ENCODE data around the gene PLOD1.
"Not testable (repeated sequence)": the region's sequence is repeated elsewhere in the genome, so short reads cannot be mapped to it uniquely, and the experiment has no call there.

Gene PLOD1

DNA sequence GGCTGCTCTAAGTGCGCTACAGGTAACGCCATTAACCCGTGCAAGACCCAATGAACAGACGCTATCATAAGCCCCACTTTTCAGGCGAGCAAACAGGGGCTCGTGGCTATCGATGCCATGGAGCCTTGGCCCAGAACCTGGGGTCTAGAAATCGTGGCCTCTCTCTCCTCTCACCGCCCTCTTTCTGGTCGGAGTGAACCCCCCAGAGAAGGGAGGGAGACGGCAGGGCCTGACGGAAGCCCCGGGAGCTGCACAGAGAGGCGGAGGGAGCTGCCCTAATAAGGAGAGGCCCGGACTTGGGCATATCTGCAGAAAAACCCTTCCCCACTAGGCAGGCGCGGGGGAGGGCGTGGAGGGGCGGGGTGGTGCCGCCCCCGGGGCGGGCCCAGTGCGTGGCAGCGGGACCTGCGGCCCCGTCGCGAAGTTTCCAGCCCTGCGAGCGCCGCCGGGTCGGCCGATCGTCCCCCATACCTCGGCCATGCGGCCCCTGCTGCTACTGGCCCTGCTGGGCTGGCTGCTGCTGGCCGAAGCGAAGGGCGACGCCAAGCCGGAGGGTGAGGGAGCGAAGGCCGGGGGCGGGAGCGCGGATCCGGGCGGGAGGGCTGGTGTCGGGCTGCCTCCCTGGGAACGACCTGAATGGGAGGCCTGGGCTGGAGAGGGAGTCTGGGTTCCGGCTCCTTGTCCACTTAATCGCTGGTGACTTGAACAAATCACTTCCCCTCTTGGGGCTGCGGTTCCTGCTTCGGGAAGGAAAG is at the start of gene PLOD1:
PLOD1 (plus strand) TSS at position 416 of the 755 bp plus-strand sequence; CDS start at position 479, 63 bp downstream.
- peak; percentile 79 for DNase-seq (ENCODE audit: low read depth)

DNA sequence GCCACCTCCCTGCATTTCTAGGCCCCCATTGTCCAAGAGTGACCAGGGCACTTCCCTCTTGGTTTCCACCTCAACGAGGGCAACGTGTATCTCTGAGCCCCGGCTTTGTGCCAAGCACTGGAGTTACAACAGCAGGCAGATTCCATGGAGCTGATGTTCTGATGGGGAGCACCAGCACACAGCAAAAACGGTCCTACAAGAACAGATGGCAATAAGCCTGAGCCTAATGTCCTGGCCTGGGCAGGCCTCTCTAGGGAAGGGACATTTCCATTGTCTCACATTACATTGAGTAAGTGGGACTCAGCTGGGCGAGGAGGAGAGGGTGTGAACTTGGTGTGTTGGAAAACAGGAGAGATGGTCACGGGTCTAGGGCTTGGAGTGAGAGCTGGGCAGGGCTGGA is 48.6 kb upstream of the PLOD1 start:
- no peak for DNase-seq (ENCODE audit: low read depth)

DNA sequence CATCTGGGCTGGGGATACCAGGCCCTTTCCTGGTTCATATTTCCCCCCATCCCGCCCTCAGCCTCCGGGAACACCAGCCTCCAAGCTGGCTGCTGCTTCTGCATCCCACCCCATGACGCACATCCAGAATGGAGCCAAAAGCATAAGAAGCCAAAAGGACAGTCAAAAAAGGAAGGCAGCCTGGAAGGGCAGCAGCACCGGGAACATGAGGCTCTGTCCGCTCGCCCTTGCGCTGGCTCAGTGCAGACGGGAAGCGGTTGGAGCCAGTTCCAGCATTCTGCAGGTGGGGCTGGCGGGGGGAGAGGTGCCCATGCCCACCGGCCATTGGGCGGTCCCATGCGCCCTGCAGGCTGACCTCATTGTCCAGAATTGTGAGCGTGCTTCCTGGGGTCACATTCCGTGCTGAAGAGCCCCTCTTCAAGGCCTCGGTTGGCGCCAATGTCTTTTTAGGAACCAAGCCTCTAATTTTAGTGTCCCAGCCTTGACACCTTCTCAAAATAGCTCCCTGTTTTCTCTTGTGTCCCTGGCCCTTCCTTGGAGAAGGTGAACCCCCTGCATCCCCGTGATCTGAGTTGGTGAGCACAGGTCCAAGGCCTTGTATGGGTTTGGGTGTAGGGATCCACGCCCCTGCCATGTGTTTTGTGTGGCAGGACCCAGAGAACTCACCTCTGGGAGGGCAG is 47.4 kb upstream of the PLOD1 start:
- DNase-seq (ENCODE audit: low read depth), result no peak

DNA sequence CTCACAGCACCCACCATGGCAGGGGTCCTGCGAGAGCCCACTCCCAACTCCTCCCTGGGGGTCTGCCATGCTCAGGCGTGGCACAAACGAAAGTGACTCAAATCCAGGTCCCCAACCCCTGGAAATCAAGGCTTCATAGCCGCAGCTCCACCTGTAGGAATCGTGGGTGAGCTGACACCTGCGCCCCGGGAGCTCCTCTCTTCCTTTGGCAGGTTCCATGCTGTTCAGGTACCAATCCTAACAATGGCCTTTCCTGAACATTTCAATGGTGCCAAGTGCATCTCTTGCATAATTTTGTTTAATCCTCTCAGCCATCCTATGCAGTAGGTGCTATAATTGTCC is 46.9 kb upstream of the PLOD1 start:
- DNase-seq (ENCODE audit: low read depth), result no peak

DNA sequence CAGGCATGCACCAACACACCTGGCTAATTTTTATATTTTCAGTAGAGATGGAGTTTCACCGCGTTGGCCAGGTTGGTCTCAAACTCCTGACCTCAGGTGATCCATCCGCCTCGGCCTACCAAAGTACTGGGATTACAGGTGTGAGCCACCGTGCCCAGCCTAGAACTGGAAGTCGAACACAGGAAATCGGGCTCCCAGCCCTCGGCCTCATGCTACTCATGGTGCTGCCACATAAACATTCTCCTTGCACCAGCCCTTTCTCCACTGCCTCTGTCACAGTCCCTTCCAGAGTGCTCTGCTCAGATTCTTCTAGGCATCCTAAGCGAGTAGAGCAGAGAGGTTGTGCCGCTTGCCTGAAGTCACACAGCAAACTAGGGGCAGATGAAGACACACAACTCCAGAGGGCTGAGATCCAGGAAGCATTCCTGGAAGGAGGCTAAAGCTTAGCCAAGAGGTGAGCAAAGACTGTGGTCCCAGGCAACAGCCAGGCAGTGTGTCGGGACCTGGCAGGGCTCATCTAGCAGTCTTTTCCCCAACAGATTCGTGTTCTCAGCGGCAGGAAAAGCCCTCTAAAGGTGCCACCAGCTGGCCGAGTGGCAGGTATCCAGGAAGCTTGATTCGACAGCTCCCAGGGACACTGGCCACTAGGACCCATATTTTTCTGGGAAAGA is 46.2 kb upstream of the PLOD1 start:
- no peak for DNase-seq (ENCODE audit: low read depth)

DNA sequence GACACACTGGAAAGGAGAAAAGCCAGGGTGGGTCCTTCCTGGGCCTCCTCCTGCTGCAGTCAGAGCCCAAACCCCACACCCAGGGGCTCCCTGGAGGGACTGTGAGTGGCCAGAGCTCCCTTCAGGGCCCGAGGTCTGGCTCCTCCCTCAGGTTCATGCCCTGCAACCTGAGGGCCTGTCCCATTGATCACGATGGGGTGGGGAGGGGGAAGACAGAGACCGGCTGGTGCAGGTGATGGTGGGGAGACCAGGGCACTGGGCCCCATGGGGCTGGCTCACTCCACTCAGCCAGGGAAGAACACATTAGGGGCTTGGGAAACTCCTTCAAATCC is 45.7 kb upstream of the PLOD1 start:
- no peak for DNase-seq (ENCODE audit: low read depth)

DNA sequence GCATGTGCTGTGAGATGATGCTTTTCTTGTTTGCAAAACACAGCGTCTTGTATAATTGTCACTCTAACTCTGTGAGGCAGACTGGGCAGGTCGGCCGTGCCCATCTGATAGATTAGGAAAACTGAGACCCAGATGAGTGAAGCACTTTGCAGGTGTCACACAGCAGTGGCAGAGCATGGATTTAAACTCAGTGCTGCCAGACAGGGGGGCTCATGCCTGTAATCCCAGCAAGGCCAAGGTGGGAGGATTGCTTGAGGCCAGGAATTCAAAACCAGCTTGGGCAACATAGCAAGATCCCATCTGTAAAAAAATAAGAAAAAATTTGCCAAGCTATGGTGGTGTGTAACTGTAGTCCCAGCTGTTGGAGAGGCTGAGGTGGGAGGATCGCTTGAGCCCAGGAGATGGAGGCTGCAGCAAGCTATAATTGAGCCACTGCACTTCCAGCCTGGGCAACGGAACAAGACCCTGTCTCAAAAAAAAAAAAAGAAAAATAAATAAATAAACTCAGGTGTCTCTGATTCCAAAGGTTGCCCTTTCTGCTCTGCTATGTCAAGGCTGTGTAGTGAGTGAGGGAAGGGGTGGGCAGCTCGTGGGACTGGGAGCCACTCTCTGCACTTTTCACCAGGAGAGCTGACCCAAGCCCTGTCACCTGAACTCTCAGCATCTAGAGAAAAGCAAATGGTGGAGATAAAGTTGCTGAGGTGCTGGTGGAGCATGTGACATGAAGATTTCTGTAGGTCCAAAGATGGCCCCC is 42.9 kb upstream of the PLOD1 start:
- DNase-seq (ENCODE audit: low read depth), result no peak

DNA sequence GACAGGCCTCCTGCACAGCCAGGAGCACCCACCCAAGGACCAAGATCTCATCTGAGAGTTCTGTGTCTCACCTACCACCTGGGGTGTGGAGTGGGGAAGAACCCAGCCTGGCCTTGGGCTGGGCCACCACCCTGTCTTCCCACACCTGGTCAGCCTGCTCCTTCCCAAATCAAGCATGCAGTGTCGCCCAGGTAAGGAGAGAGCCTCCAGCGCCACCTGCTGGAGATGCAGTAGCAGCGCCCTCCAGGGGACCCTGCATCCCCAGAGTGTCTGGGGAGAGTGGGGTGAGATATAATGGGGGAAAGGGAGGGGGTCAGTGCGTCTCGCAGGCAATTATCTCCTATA is 40.6 kb upstream of the PLOD1 start:
- peak; percentile 49 for DNase-seq (ENCODE audit: low read depth)

DNA sequence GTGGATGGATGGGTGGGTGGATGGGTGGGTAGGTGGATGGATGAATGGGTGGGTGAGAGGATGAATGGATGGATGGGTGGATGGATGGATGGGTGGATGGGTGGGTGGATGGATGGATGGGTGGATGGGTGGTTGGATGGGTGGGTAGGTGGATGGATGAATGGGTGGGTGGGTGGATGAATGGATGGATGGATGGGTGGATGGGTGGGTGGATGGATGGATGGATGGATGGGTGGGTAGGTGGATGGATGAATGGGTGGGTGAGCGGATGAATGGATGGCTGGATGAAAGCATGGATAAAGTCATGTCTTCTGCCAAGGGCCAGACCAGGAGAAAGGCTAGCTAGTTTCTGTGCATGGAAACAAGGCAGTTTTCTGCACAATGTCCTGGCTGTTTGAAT is 40.0 kb upstream of the PLOD1 start:
- DNase-seq (ENCODE audit: low read depth), result not testable (repeated sequence)

DNA sequence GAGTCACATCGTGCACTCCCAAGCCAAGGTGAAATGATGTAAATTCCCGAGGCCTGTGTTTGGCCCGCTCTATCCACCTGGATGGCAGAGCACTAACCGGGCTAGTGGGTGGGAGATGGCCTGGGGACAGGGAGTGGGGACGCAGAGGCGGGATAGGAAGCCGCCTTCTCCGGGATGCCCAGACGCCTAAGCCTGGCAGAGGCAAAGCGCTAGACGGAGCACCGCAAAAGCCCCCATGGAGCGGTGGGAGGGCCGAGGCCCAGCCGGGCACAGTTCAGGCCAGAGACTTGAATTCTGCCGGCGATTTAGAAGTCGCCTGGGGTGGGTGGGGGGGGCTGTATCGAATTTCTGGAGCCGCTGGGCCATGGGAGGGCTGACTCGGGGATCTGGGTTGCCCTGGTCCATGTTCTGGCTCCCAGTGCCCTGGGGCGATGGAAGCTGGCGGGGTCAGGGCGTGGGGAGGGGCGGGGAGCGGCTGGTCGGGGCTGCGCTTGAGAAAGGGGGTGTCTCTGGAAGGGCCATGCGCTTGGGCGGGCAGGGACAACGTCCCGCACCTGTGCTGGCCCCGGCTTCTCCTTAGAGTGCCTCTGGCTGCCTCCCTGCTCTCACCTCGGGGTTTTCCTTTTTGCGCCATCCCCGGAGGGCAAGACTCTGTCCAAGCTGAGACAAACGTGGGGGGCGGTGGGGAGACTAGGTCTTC is 36.3 kb upstream of the PLOD1 start:
- DNase-seq (ENCODE audit: low read depth), result no peak

DNA sequence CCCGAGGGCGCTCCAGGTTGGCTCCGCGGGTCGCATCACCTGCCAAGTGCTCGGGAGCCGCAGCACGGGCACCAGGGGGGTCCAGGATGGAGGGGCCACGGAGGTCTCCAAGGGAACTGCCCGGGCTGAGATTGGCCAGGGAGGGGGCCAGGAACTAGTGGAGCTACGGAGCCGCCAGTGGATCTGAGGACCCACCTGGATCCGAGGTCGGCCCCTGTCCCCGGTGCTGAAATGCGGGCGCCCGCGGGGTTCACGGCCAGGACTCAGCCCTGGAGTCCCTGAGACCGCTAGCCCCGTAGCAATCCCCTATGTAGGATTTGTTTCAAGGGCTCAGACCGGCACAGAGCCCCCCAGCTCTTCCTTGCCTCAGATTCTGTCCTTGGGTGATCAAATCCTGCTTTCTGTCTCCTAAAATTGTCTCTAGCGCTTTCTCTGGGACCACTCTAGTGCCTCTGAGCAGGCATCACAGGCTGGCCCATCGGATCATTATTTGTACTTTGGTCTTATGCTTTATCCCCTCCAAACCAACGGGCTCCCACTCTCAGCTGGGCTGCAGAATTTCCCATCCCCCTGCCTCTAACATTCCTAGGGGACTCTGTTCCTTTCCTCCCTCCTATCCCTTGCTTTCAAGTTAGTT is 35.6 kb upstream of the PLOD1 start:
- DNase-seq (ENCODE audit: low read depth), result no peak

DNA sequence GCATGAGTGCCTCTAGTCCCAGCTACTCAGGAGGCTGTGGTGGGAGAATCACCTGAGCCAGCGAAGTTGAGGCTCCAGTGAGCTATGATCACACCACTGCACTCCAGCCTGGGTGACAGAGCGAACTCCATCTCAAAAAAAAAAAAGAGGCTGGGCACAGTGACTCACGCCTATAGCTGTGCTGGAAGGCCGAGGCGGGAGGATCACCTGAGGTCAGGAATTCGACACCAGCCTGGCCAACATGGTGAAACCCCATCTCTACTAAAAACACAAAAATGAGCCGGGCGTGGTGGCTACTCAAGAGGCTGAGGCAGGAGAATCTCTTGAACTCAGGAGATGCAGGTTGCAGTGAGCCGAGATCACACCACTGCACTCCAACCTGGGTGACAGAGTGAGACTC is 33.1 kb upstream of the PLOD1 start:
- not testable (repeated sequence) for DNase-seq (ENCODE audit: low read depth)

DNA sequence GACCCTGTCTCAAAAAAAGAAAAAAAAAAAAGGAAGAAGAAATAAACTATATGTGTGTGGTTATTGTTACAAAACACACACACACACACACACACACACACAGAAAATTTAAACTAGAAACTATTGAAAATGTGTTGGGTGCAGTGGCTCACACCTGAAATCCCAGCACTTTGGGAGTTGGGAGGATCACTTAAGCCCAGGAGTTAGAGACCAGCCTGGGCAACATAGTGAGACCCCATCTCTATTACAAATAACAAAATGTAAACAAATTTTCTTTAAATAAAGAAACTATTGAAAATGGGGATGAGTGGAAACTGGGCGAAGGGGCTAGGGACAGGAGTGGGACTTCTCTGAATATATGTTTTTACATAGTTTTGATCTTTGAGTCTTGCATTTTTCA is 31.3 kb upstream of the PLOD1 start:
- no peak for DNase-seq (ENCODE audit: low read depth)

DNA sequence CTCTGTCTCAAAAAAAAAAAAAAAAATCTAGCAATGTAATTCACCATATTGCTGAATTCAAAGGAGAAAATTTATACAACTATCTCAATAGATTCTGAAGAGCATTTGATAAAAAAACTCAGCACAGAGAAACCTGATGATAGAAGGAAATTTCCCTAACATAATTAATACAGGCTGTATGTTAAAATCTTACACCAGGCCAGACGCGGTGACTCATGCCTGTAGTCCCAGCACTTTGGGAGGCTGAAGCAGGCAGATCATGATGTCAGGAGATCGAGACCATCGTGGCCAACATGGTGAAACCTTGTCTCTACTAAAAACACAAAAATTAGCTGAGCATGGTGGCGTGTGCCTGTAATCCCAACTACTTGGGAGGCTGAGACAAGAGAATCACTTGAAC is 30.4 kb upstream of the PLOD1 start:
- not testable (repeated sequence) for DNase-seq (ENCODE audit: low read depth)

DNA sequence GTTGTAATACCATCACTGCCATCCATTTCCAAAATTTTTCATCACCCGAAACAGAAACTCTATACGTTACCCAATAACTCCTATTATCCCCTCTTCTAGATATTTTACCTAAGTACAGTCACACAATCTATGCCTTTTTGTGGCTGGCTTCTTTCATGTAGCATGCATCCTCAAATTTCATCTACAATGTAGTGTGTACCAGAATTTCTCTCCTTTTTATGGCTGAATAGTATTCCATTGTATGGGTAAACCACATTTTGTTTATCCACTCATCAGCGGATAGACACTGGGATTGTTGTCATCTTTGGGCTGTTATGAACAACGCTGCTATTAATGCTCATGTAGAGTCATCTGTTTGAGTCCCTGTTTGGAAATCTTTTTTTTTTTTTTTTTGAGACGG is 29.5 kb upstream of the PLOD1 start:
- no peak for DNase-seq (ENCODE audit: low read depth)

DNA sequence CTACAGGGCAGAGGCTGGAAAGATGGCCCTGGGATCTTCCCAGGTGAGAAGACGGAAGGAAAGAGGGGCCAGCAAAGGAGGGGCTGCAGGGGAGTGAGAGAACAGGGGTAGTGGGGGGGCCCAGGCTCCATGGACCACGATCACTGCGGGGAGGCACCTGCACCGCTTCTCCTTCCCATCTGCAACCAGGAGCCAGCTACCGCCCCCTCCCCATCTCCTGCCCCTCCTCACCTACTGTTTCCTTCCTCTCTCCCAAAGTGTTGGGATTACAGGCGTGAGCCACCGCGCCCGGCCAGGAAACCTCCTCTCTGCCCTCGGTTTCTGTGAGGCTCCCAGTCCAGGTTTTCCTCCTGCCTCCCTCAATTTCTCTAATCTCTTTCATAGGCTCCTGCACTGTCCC is 27.6 kb upstream of the PLOD1 start:
- DNase-seq (ENCODE audit: low read depth), result no peak

DNA sequence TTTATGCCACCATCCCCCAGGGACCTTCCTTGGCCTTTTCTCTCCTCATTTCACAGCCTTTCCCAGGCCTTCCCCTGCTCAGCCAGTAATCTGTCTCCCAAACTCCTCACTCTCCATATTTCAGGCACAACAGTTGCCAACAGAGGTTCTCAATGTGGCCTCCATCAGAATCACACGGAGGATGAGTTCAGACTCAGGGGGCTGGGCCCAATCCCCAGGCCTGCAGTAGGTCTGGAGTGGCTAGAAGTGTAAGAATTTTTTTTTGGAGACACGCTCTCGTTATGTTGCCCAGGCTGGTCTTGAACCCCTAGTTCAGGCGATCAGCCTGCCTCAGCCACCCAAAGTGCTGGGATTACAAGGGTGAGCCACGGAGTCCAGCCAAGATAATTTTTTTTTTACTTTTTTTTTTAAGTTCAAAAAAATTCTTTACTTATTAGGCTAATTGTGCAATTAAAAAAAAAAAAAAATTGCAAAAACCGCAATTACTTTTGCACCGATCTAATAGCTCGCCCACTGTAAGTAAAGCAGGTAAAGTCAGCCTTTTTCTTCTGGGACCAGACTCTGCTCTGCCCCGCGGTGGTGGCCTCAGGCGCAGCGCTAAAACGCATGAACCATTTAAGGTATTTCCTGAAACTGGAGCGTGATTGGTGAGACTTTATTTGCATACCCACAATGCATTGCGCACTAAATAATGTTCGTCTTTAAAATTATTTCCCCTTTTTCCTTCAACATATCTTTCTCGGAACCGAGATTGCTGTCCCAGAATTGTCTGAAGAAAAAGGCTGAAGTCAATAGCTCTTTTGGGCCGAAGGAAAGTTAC is 27.0 kb upstream of the PLOD1 start:
- DNase-seq (ENCODE audit: low read depth), result peak; percentile 85

DNA sequence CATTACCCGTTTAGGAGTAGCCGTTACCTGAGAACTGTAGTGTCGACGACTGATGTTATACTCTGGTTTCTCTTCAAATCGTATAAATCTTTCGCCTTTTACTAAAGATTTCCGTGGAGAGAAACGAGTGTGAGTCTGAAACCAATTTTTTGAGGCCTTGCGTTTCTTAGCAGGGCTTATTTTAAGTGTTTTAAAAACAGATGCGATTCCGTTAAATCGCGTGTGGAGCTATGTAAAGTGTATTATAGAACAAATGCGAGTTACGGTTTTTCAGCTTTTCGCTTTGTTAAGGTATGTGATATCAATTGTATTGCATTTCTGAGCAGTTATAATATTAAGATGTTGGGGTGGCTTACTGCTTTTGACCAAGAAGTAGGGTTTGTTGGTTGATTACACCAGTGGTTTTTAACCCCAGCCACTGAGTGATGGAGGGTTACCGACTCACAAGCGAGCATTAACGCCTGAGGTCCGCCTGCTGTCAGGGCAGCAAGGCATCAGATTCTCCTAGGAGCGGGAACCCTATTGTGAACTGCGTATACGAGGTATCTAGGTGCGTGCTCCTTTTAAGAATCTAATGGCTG is 26.3 kb upstream of the PLOD1 start:
- peak; percentile 58 for DNase-seq (ENCODE audit: low read depth)

DNA sequence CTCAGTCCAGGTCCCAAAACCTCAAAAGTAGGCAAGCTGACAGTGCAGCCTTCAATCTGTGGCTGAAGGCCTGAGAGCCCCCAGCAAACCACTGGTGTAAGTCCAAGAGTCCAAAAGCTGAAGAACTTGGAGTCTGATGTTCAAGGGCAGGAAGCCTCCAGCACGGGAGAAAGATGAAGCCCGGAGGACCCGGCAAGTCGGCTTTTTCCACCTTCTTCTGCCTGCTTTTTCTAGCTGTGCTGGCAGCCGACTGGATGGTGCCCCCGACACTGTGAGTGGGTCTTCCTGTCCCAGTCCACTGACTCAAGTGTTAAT is 23.6 kb upstream of the PLOD1 start:
- not testable (repeated sequence) for DNase-seq (ENCODE audit: low read depth)

DNA sequence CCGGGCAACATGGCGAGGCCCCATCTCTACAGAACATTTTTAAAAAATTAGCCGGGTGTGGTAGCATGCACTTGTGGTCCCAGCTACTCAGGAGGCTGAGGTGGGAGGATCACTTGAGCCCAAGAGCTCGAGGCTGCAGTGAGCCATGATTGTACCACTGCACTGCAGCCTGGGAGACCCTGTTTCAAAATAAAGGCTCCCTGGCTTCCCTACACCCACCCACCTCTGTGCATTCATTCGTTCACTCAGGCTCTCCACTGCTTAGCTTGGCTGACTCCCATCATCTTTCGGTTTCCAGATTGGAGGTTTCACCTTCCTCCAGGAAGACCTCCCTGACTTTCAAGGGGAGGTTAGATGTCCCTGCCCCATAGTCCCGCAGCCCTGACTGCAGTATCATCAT is 22.5 kb upstream of the PLOD1 start:
- DNase-seq (ENCODE audit: low read depth), result no peak

All from activated T-helper 9 cell treated with anti-CD3 and anti-CD28 coated beads, Interleukin-2, amount 50 U/mL, for 16 hours (primary cell).